ENCODE results near the gene EBF4.
A peak's percentile ranks its signal among the peaks of the same experiment; 100 is the strongest.

EBF4 gene

GRCh38 chr20:2657241-2657640 is 35.3 kb upstream of the EBF4 start:
- H3K9ac ChIP-seq (ENCODE audit: low read depth, low read length) = no peak overlapping the region
- H3K4me1 ChIP-seq (ENCODE audit: control insufficient read depth, insufficient read depth, low read length) = no peaks in the 10 kb centered on the region
- peaks cover 90% of the 10 kb centered on the region for H3K36me3 ChIP-seq (ENCODE audit: control insufficient read depth, insufficient read depth, low read length)
- no peak overlapping the region for H3K4me3 ChIP-seq (ENCODE audit: low read depth, low read length)
- H3K9me3 ChIP-seq (ENCODE audit: control insufficient read depth, insufficient read depth, low read length) = no peaks in the 10 kb centered on the region
- H3K27me3 ChIP-seq (ENCODE audit: control insufficient read depth, insufficient read depth, low read length) = no peaks in the 10 kb centered on the region
- no peak overlapping the region for H3K27ac ChIP-seq (ENCODE audit: low read depth, low read length)

GRCh38 chr20:2657674-2658073 is 34.9 kb upstream of the EBF4 start:
- no peaks in the 10 kb centered on the region for H3K27me3 ChIP-seq (ENCODE audit: control insufficient read depth, insufficient read depth, low read length)
- peaks cover 91% of the 10 kb centered on the region for H3K36me3 ChIP-seq (ENCODE audit: control insufficient read depth, insufficient read depth, low read length)
- H3K4me1 ChIP-seq (ENCODE audit: control insufficient read depth, insufficient read depth, low read length) = no peaks in the 10 kb centered on the region
- H3K4me3 ChIP-seq (ENCODE audit: low read depth, low read length) = no peak overlapping the region
- H3K27ac ChIP-seq (ENCODE audit: low read depth, low read length) = no peak overlapping the region
- H3K9ac ChIP-seq (ENCODE audit: low read depth, low read length) = no peak overlapping the region
- H3K9me3 ChIP-seq (ENCODE audit: control insufficient read depth, insufficient read depth, low read length) = no peaks in the 10 kb centered on the region

- H3K36me3 ChIP-seq (ENCODE audit: control insufficient read depth, insufficient read depth, low read length) = peaks cover 88% of the 10 kb centered on the region
- no peaks in the 10 kb centered on the region for H3K4me1 ChIP-seq (ENCODE audit: control insufficient read depth, insufficient read depth, low read length)
Measured at GRCh38 chr20:2658414-2659354, 33.9 kb upstream of the EBF4 start.

GRCh38 chr20:2659547-2659946 is 33.0 kb upstream of the EBF4 start:
- Histone ChIP-seq H3K27ac (ENCODE audit: low read depth, low read length) (no peak overlapping the region), H3K4me3 (ENCODE audit: low read depth, low read length) (no peak overlapping the region), H3K27me3 (ENCODE audit: control insufficient read depth, insufficient read depth, low read length) (no peaks in the 10 kb centered on the region), H3K9ac (ENCODE audit: low read depth, low read length) (no peak overlapping the region), H3K4me1 (ENCODE audit: control insufficient read depth, insufficient read depth, low read length) (no peaks in the 10 kb centered on the region), H3K9me3 (ENCODE audit: control insufficient read depth, insufficient read depth, low read length) (no peaks in the 10 kb centered on the region), H3K36me3 (ENCODE audit: control insufficient read depth, insufficient read depth, low read length) (peaks cover 79% of the 10 kb centered on the region)

More at GRCh38 chr20:2658414-2659354, 33.9 kb upstream of the EBF4 start:
- Histone ChIP-seq H3K27me3 (ENCODE audit: control insufficient read depth, insufficient read depth, low read length) (no peaks in the 10 kb centered on the region), H3K27ac (ENCODE audit: low read depth, low read length) (peak overlapping the region; percentile 21), H3K9me3 (ENCODE audit: control insufficient read depth, insufficient read depth, low read length) (no peaks in the 10 kb centered on the region), H3K4me3 (ENCODE audit: low read depth, low read length) (no peak overlapping the region), H3K9ac (ENCODE audit: low read depth, low read length) (no peak overlapping the region)

- Histone ChIP-seq H3K4me3 (ENCODE audit: low read depth, low read length) (peak overlapping the region; percentile 86), H3K9me3 (ENCODE audit: control insufficient read depth, insufficient read depth, low read length) (no peaks in the 10 kb centered on the region), H3K4me1 (ENCODE audit: control insufficient read depth, insufficient read depth, low read length) (no peaks in the 10 kb centered on the region), H3K9ac (ENCODE audit: low read depth, low read length) (peak overlapping the region; percentile 76), H3K36me3 (ENCODE audit: control insufficient read depth, insufficient read depth, low read length) (peaks cover 41% of the 10 kb centered on the region), H3K27ac (ENCODE audit: low read depth, low read length) (peak overlapping the region; percentile 99), H3K27me3 (ENCODE audit: control insufficient read depth, insufficient read depth, low read length) (0 out of 2 replicates have a peak, but pooled peaks cover 2% of the 10 kb centered on the region)
Measured at GRCh38 chr20:2663364-2663886, 29.2 kb upstream of the EBF4 start.

- peak within 1 kb of the TSS; percentile 99 for H3K27ac ChIP-seq (ENCODE audit: low read depth, low read length)
- peak within 1 kb of the TSS; percentile 84 for H3K9ac ChIP-seq (ENCODE audit: low read depth, low read length)
- H3K9me3 ChIP-seq (ENCODE audit: control insufficient read depth, insufficient read depth, low read length) = no peaks in the 10 kb centered on the region
- no peaks in the 10 kb centered on the region for H3K4me1 ChIP-seq (ENCODE audit: control insufficient read depth, insufficient read depth, low read length)
- H3K36me3 ChIP-seq (ENCODE audit: control insufficient read depth, insufficient read depth, low read length) = peaks cover 34% of the 10 kb centered on the region
- H3K27me3 ChIP-seq (ENCODE audit: control insufficient read depth, insufficient read depth, low read length) = 0 out of 2 replicates have a peak, but pooled peaks cover 8% of the 10 kb centered on the region
- H3K4me3 ChIP-seq (ENCODE audit: low read depth, low read length) = peak within 1 kb of the TSS; percentile 86
Measured at GRCh38 chr20:2663887-2664719, 28.5 kb upstream of the EBF4 start, which contains the start of gene IDH3B. Gene IDH3B, minus strand, starts transcription at chr20:2664216. Its CDS starts 28 bp downstream, at chr20:2664188.

GRCh38 chr20:2671977-2672376 is 20.6 kb upstream of the EBF4 start:
- no peaks in the 10 kb centered on the region for H3K36me3 ChIP-seq (ENCODE audit: control insufficient read depth, insufficient read depth, low read length)
- H3K9me3 ChIP-seq (ENCODE audit: control insufficient read depth, insufficient read depth, low read length) = no peaks in the 10 kb centered on the region
- H3K27me3 ChIP-seq (ENCODE audit: control insufficient read depth, insufficient read depth, low read length) = 0 out of 2 replicates have a peak, but pooled peaks cover 8% of the 10 kb centered on the region
- no peaks in the 10 kb centered on the region for H3K4me1 ChIP-seq (ENCODE audit: control insufficient read depth, insufficient read depth, low read length)
- no peak overlapping the region for H3K9ac ChIP-seq (ENCODE audit: low read depth, low read length)
- no peak overlapping the region for H3K27ac ChIP-seq (ENCODE audit: low read depth, low read length)
- no peak overlapping the region for H3K4me3 ChIP-seq (ENCODE audit: low read depth, low read length)

GRCh38 chr20:2672446-2672845 is 20.1 kb upstream of the EBF4 start:
- Histone ChIP-seq H3K27ac (ENCODE audit: low read depth, low read length) (no peak overlapping the region), H3K9ac (ENCODE audit: low read depth, low read length) (no peak overlapping the region), H3K4me3 (ENCODE audit: low read depth, low read length) (no peak overlapping the region), H3K9me3 (ENCODE audit: control insufficient read depth, insufficient read depth, low read length) (no peaks in the 10 kb centered on the region), H3K4me1 (ENCODE audit: control insufficient read depth, insufficient read depth, low read length) (no peaks in the 10 kb centered on the region), H3K27me3 (ENCODE audit: control insufficient read depth, insufficient read depth, low read length) (0 out of 2 replicates have a peak, but pooled peaks cover 8% of the 10 kb centered on the region), H3K36me3 (ENCODE audit: control insufficient read depth, insufficient read depth, low read length) (no peaks in the 10 kb centered on the region)

GRCh38 chr20:2673453-2673852 is 19.1 kb upstream of the EBF4 start:
- Histone ChIP-seq H3K9ac (ENCODE audit: low read depth, low read length) (no peak overlapping the region), H3K27ac (ENCODE audit: low read depth, low read length) (no peak overlapping the region), H3K27me3 (ENCODE audit: control insufficient read depth, insufficient read depth, low read length) (0 out of 2 replicates have a peak, but pooled peaks cover 5% of the 10 kb centered on the region), H3K9me3 (ENCODE audit: control insufficient read depth, insufficient read depth, low read length) (no peaks in the 10 kb centered on the region), H3K36me3 (ENCODE audit: control insufficient read depth, insufficient read depth, low read length) (no peaks in the 10 kb centered on the region), H3K4me1 (ENCODE audit: control insufficient read depth, insufficient read depth, low read length) (no peaks in the 10 kb centered on the region), H3K4me3 (ENCODE audit: low read depth, low read length) (no peak overlapping the region)

GRCh38 chr20:2680046-2680445 is 12.5 kb upstream of the EBF4 start:
- Histone ChIP-seq H3K4me3 (ENCODE audit: low read depth, low read length) (no peak overlapping the region), H3K36me3 (ENCODE audit: control insufficient read depth, insufficient read depth, low read length) (no peaks in the 10 kb centered on the region), H3K9me3 (ENCODE audit: control insufficient read depth, insufficient read depth, low read length) (no peaks in the 10 kb centered on the region), H3K27ac (ENCODE audit: low read depth, low read length) (no peak overlapping the region), H3K27me3 (ENCODE audit: control insufficient read depth, insufficient read depth, low read length) (peaks cover 3% of the 10 kb centered on the region), H3K9ac (ENCODE audit: low read depth, low read length) (no peak overlapping the region), H3K4me1 (ENCODE audit: control insufficient read depth, insufficient read depth, low read length) (no peaks in the 10 kb centered on the region)

All from HUES48 (cell line).